CD4-positive, alpha-beta T cell (primary cell): ENCODE data around the gene MTHFD1L. TPM values are rescaled to one million over a fixed set of nuclear protein-coding genes. Genes with fewer than 3 reads are reported as not detected.

Experiments
- ATAC-seq: fragments of 200-7000 bp; cut with Tn5 transposase; one replicate; pipeline ENCODE4 v1.10.0; 2022; ENCODE audit warnings: mild to moderate bottlenecking; ENCODE audit not compliant: poor library complexity
- CTCF ChIA-PET: fragments of 350-600 bp; sonication (Branson Sonifier 250); formaldehyde crosslinking; loops from one replicate; lab custom pipeline; 2021; ENCODE audit warnings: antibody characterized with exemption, inconsistent platforms; lab: Charles Lee
- POLR2A ChIA-PET: fragments of 350-600 bp; sonication (Branson Sonifier 250); formaldehyde crosslinking; loops from one replicate; lab custom pipeline; 2021; ENCODE audit warnings: antibody characterized with exemption, inconsistent platforms; lab: Charles Lee
- DNase-seq, 14 experiments: peaks; one replicate each; pipeline ENCODE4 v3.0.0-alpha.2; 2013 to 2020; ENCODE audit warnings: mixed read lengths in 2 of 14
- H3K27ac ChIP-seq, 2 donors: one replicate each; pipeline versions ENCODE4 v1.5.1 to v1.7.0; 2013; ENCODE audit warnings: low read length in 2 of 2, low read depth in 1 of 2, mild to moderate bottlenecking in 1 of 2
- H3K27me3 ChIP-seq, 2 experiments: 1 replicate in 1 of 2; 2 replicates in 1 of 2; pipeline versions ENCODE4 v1.6.1 to v1.7.0; 2013; ENCODE audit warnings: low read length in 2 of 2, control low read depth in 1 of 2, mild to moderate bottlenecking in 1 of 2, moderate library complexity in 1 of 2; ENCODE audit not compliant: insufficient read depth in 2 of 2, control insufficient read depth in 1 of 2
- H3K36me3 ChIP-seq: one replicate; pipeline ENCODE4 v1.6.1; 2013; ENCODE audit warnings: low read length, control low read depth; ENCODE audit not compliant: insufficient read depth
- H3K4me1 ChIP-seq: one replicate; pipeline ENCODE4 v1.6.1; 2013; ENCODE audit warnings: low read length, control low read depth; ENCODE audit not compliant: insufficient read depth
- H3K4me3 ChIP-seq: one replicate; pipeline ENCODE4 v1.5.1; 2013; ENCODE audit warnings: mild to moderate bottlenecking, low read length, moderate library complexity
- H3K9me3 ChIP-seq, 2 experiments: 1 replicate in 1 of 2; 2 replicates in 1 of 2; pipeline versions ENCODE4 v1.6.1 to v1.7.0; 2013; ENCODE audit warnings: low read length in 2 of 2, mild to moderate bottlenecking in 2 of 2, control low read depth in 1 of 2, moderate library complexity in 1 of 2; ENCODE audit not compliant: control insufficient read depth in 1 of 2, insufficient read depth in 1 of 2
- H3K27ac Mint-ChIP-seq: one replicate; pipeline ENCODE4 v1.8.0; 2020; ENCODE audit warnings: mixed read lengths
- H3K27me3 Mint-ChIP-seq: one replicate; pipeline ENCODE4 v1.8.0; 2021; ENCODE audit warnings: mixed read lengths
- H3K36me3 Mint-ChIP-seq: one replicate; pipeline ENCODE4 v1.8.0; 2021; ENCODE audit warnings: low read depth, mixed read lengths
- H3K4me1 Mint-ChIP-seq: one replicate; pipeline ENCODE4 v1.8.0; 2021; ENCODE audit warnings: low read depth, mixed read lengths
- H3K4me3 Mint-ChIP-seq: one replicate; pipeline ENCODE4 v1.8.0; 2020; ENCODE audit warnings: mild to moderate bottlenecking, mixed read lengths
- H3K9me3 Mint-ChIP-seq: one replicate; pipeline ENCODE4 v1.8.0; 2020; ENCODE audit warnings: mixed read lengths
- CTCF ChIP-seq: fragments of 200-600 bp; IDR thresholded peaks from one replicate; pipeline ENCODE4 v1.8.0; 2022; ENCODE audit warnings: antibody characterized with exemption, mild to moderate bottlenecking
- intact Hi-C, 2 experiments: fragments of 100-400 bp; cut with DNase I in 1 of 2; cut with micrococcal nuclease in 1 of 2; formaldehyde crosslinking; loops; one replicate each; pipeline versions ENCODE4 v1.15.1 to v1.9.0; 2023 to 2025; cut with DNase I, micrococcal nuclease
- total RNA-seq, 174 experiments: library from RNA in 2 of 174; stranded (reverse) in 2 of 174; gene quantifications; one replicate each; pipeline ENCODE4 v1.2.3 and lab custom pipeline; 2021 to 2026

Gene MTHFD1L
- total RNA-seq, 2 experiments from 2014 or later, result 8.8 to 9.7 TPM

DNA sequence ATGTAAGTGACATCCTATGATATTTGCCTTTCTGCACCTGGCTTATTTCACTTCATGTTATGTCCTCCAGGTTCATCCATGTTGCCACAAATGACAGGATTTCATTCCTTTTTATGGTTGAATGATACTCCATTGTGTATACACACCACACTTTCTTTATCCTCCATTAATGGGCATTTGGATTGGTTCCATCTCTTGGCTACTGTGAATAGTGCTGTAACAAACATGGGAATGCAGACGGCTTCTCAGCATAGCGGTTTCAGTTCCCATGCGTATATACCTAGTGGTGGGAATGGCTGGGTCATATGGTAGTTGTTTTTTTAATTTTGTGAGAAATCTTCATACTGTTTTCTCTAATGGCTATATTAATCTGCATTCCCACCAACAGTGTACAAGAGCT, 14.8 kb downstream of the MTHFD1L start:
- Histone ChIP-seq H3K9me3 (no peaks in the 10 kb centered on the region), H3K27ac (no peak overlapping the region), H3K36me3 (peaks cover 5% of the 10 kb centered on the region), H3K27me3 (no peaks in the 10 kb centered on the region), H3K4me3 (no peak overlapping the region), H3K4me1 (no peaks in the 10 kb centered on the region)
- POLR2A ChIA-PET, result no interaction called here
- intact Hi-C loops, result no loop called here
- H3K4me3 Mint-ChIP-seq, result no peak overlapping the region
- no peaks in the 10 kb centered on the region for H3K27me3 Mint-ChIP-seq
- TF ChIP-seq CTCF, result no peak
- H3K4me1 Mint-ChIP-seq, result no peaks in the 10 kb centered on the region
- H3K36me3 Mint-ChIP-seq, result peaks cover 29% of the 10 kb centered on the region
- H3K9me3 Mint-ChIP-seq, result no peaks in the 10 kb centered on the region
- CTCF ChIA-PET, result interaction anchor here (1.1 to 1.6 kb wide), 2 partner anchors 12 to 1010 kb away, joined by 3 to 4 read pairs; no protein-coding TSS in a partner anchor
- DNase-seq, result no peak
- no peak for ATAC-seq
- no peak overlapping the region for H3K27ac Mint-ChIP-seq

- ChIA-PET POLR2A (no interaction called here), CTCF (no interaction called here)
- H3K27me3 ChIP-seq, result no peaks in the 10 kb centered on the region
- H3K4me3 Mint-ChIP-seq, result no peak overlapping the region
- H3K27ac Mint-ChIP-seq, result no peak overlapping the region
- TF ChIP-seq CTCF, result no peak
- peaks cover 7% of the 10 kb centered on the region for H3K36me3 ChIP-seq
- no peak overlapping the region for H3K27ac ChIP-seq
- no peak for DNase-seq
- no peak overlapping the region for H3K4me3 ChIP-seq
- H3K4me1 ChIP-seq, result no peaks in the 10 kb centered on the region
- no peaks in the 10 kb centered on the region for H3K9me3 Mint-ChIP-seq
- peaks cover 39% of the 10 kb centered on the region for H3K36me3 Mint-ChIP-seq
- intact Hi-C loops, result no loop called here
- H3K27me3 Mint-ChIP-seq, result no peaks in the 10 kb centered on the region
- no peaks in the 10 kb centered on the region for H3K4me1 Mint-ChIP-seq
- ATAC-seq, result no peak
- no peaks in the 10 kb centered on the region for H3K9me3 ChIP-seq
Observed at GRCh38 chr6:150881911-150882481, 16.5 kb downstream of the MTHFD1L start.

- no peaks in the 10 kb centered on the region for H3K27me3 Mint-ChIP-seq
- H3K36me3 Mint-ChIP-seq, result peaks cover 51% of the 10 kb centered on the region
- no peak for ATAC-seq
- intact Hi-C loops, result no loop called here
- no peaks in the 10 kb centered on the region for H3K9me3 Mint-ChIP-seq
- POLR2A ChIA-PET, result no interaction called here
- CTCF ChIA-PET, result no interaction called here
- Histone ChIP-seq H3K27me3 (no peaks in the 10 kb centered on the region), H3K36me3 (peaks cover 9% of the 10 kb centered on the region), H3K27ac (no peak overlapping the region), H3K9me3 (no peaks in the 10 kb centered on the region), H3K4me1 (no peaks in the 10 kb centered on the region), H3K4me3 (no peak overlapping the region)
- no peak overlapping the region for H3K4me3 Mint-ChIP-seq
- no peak for TF ChIP-seq CTCF
- DNase-seq, result no peak
- no peak overlapping the region for H3K27ac Mint-ChIP-seq
- H3K4me1 Mint-ChIP-seq, result no peaks in the 10 kb centered on the region
Observed at GRCh38 chr6:150883521-150883920, 18.0 kb downstream of the MTHFD1L start.
